Osteoblast (primary cell): ENCODE data around the gene NXPH4. TPM values are rescaled to one million over a fixed set of nuclear protein-coding genes. Genes with fewer than 3 reads are reported as not detected.

ENCODE experiments used
- DNase-seq: peaks from one replicate; pipeline ENCODE4 v3.0.0; 2011; ENCODE audit warnings: low spot score, mixed read lengths; ENCODE audit not compliant: insufficient read length; ENCODE audit errors: missing footprints
- H2AFZ ChIP-seq: 2 replicates; pipeline ENCODE4 v1.6.0; 2011; ENCODE audit warnings: mild to moderate bottlenecking, low read length
- H3K27ac ChIP-seq: 2 replicates; pipeline ENCODE4 v1.5.1; 2011; ENCODE audit warnings: mild to moderate bottlenecking, low read depth, low read length, moderate library complexity
- H3K27me3 ChIP-seq: 2 replicates; pipeline ENCODE4 v1.6.0; 2012; ENCODE audit warnings: mild to moderate bottlenecking, control low read depth, inconsistent platforms, low read length, moderate library complexity; ENCODE audit not compliant: insufficient read depth
- H3K36me3 ChIP-seq: 2 replicates; pipeline ENCODE4 v1.5.1; 2011; ENCODE audit warnings: mild to moderate bottlenecking, low read length, control low read depth, moderate library complexity; ENCODE audit not compliant: insufficient read depth
- H3K4me1 ChIP-seq: 2 replicates; pipeline ENCODE4 v1.5.1; 2011; ENCODE audit warnings: mild to moderate bottlenecking, low read length, control low read depth, moderate library complexity; ENCODE audit not compliant: insufficient read depth
- H3K4me2 ChIP-seq: 2 replicates; pipeline ENCODE4 v1.6.0; 2011; ENCODE audit warnings: mild to moderate bottlenecking, low read length; ENCODE audit not compliant: insufficient read depth
- H3K4me3 ChIP-seq: fragments of 200-600 bp; sonication (generic); 3 replicates; pipeline ENCODE4 v1.5.1; 2012; ENCODE audit warnings: mild to moderate bottlenecking, low read length, inconsistent platforms; ENCODE audit not compliant: insufficient read depth
- H3K79me2 ChIP-seq: 2 replicates; pipeline ENCODE4 v1.6.0; 2012; ENCODE audit warnings: mild to moderate bottlenecking, low read length, control low read depth, inconsistent platforms; ENCODE audit not compliant: insufficient read depth
- H3K9me3 ChIP-seq: 2 replicates; pipeline ENCODE4 v1.5.1; 2011; ENCODE audit warnings: low read depth, low read length, control low read depth
- H4K20me1 ChIP-seq: 2 replicates; pipeline ENCODE4 v1.6.0; 2012; ENCODE audit warnings: mild to moderate bottlenecking, low read length, control low read depth; ENCODE audit not compliant: insufficient read depth
- CTCF ChIP-seq: IDR thresholded peaks from 2 replicates; pipeline ENCODE4 v1.5.1; 2011; ENCODE audit warnings: mild to moderate bottlenecking, low read depth, low read length, moderate library complexity; ENCODE audit errors: extremely low read depth
- total RNA-seq: library from RNA; depleted of rRNA; stranded (reverse); fragments of >200 nt; gene quantifications from 2 replicates; pipeline ENCODE4 v1.2.3, GENCODE V29; 2012

Gene NXPH4
- total RNA-seq, 1 donor, result 1.1 TPM

- peaks cover 20% of the 10 kb centered on the region for H3K4me1 ChIP-seq
- peaks cover 62% of the 10 kb centered on the region for H3K79me2 ChIP-seq
- no peak overlapping the region for H3K27ac ChIP-seq
- peaks cover 87% of the 10 kb centered on the region for H3K36me3 ChIP-seq
- no peak for TF ChIP-seq CTCF
- no peak overlapping the region for H2AFZ ChIP-seq
- DNase-seq, result peak; percentile 21
- peaks cover 52% of the 10 kb centered on the region for H4K20me1 ChIP-seq
- H3K27me3 ChIP-seq, result no peaks in the 10 kb centered on the region
- no peaks in the 10 kb centered on the region for H3K9me3 ChIP-seq
- no peak overlapping the region for H3K4me2 ChIP-seq
- H3K4me3 ChIP-seq, result no peak overlapping the region
Observed at GRCh38 chr12:57169969-57170368, 46.6 kb upstream of the NXPH4 start.

GRCh38 chr12:57170408-57170807 lies 46.2 kb upstream of the NXPH4 start:
- Histone ChIP-seq H3K4me3 (no peak overlapping the region), H3K79me2 (peaks cover 65% of the 10 kb centered on the region), H2AFZ (no peak overlapping the region), H3K27me3 (no peaks in the 10 kb centered on the region), H3K36me3 (peaks cover 87% of the 10 kb centered on the region), H3K4me1 (peaks cover 20% of the 10 kb centered on the region), H4K20me1 (peaks cover 53% of the 10 kb centered on the region), H3K4me2 (no peak overlapping the region), H3K27ac (no peak overlapping the region), H3K9me3 (no peaks in the 10 kb centered on the region)
- TF ChIP-seq CTCF, result no peak
- DNase-seq, result no peak

- peak; percentile 82 for DNase-seq
- Histone ChIP-seq H3K79me2 (peaks cover 68% of the 10 kb centered on the region), H2AFZ (no peak overlapping the region), H3K9me3 (no peaks in the 10 kb centered on the region), H3K4me1 (peaks cover 20% of the 10 kb centered on the region), H3K4me2 (no peak overlapping the region), H3K4me3 (no peak overlapping the region), H3K36me3 (peaks cover 87% of the 10 kb centered on the region), H4K20me1 (peaks cover 55% of the 10 kb centered on the region), H3K27ac (no peak overlapping the region), H3K27me3 (no peaks in the 10 kb centered on the region)
- no peak for TF ChIP-seq CTCF
Observed at GRCh38 chr12:57170927-57171326, 45.7 kb upstream of the NXPH4 start.

- no peak overlapping the region for H2AFZ ChIP-seq
- no peaks in the 10 kb centered on the region for H3K9me3 ChIP-seq
- no peak overlapping the region for H3K4me2 ChIP-seq
- H3K79me2 ChIP-seq, result peaks cover 74% of the 10 kb centered on the region
- H3K27ac ChIP-seq, result no peak overlapping the region
- TF ChIP-seq CTCF, result no peak
- H3K4me3 ChIP-seq, result no peak overlapping the region
- H3K27me3 ChIP-seq, result no peaks in the 10 kb centered on the region
- DNase-seq, result peak; percentile 97
- H3K36me3 ChIP-seq, result peaks cover 88% of the 10 kb centered on the region
- peaks cover 13% of the 10 kb centered on the region for H3K4me1 ChIP-seq
- peaks cover 56% of the 10 kb centered on the region for H4K20me1 ChIP-seq
Observed at GRCh38 chr12:57171668-57172067, 44.9 kb upstream of the NXPH4 start.
